ENCODE data around the gene RGSL1.

Gene RGSL1

GRCh38 chr1:182569939-182570610 lies 120.1 kb downstream of the RGSL1 start:
- TF ChIP-seq PATZ1 (CRISPR knock-in tag; IDR thresholded peaks at IDR 0.05; ENCODE audit: borderline replicate concordance) (no peak), TOX (CRISPR knock-in tag; IDR thresholded peaks at IDR 0.05; ENCODE audit: borderline replicate concordance) (no peak), OSR1 (CRISPR knock-in tag; IDR thresholded peaks at IDR 0.05) (no peak), ZC3H10 (CRISPR knock-in tag; IDR thresholded peaks at IDR 0.05) (no peak), CREB5 (CRISPR knock-in tag; IDR thresholded peaks at IDR 0.05; ENCODE audit: low read depth) (no peak), ZNF8 (CRISPR knock-in tag; IDR thresholded peaks at IDR 0.05) (no peak), ZNF565 (CRISPR knock-in tag; conservative IDR thresholded peaks at IDR 0.05; ENCODE audit: low read depth) (no peak), ZFP3 (CRISPR knock-in tag; IDR thresholded peaks at IDR 0.05) (no peak), TSHZ2 (CRISPR knock-in tag; IDR thresholded peaks at IDR 0.05) (no peak), GLIS3 (CRISPR knock-in tag; IDR thresholded peaks at IDR 0.05) (no peak), ZFP30 (CRISPR knock-in tag; IDR thresholded peaks at IDR 0.05) (no peak), ARNTL (CRISPR knock-in tag; IDR thresholded peaks at IDR 0.05; ENCODE audit: borderline replicate concordance, low read depth) (no peak), POU6F1 (CRISPR knock-in tag; IDR thresholded peaks at IDR 0.05; ENCODE audit: borderline replicate concordance, low read depth) (no peak)
- TF ChIP-seq, protein P1, sequence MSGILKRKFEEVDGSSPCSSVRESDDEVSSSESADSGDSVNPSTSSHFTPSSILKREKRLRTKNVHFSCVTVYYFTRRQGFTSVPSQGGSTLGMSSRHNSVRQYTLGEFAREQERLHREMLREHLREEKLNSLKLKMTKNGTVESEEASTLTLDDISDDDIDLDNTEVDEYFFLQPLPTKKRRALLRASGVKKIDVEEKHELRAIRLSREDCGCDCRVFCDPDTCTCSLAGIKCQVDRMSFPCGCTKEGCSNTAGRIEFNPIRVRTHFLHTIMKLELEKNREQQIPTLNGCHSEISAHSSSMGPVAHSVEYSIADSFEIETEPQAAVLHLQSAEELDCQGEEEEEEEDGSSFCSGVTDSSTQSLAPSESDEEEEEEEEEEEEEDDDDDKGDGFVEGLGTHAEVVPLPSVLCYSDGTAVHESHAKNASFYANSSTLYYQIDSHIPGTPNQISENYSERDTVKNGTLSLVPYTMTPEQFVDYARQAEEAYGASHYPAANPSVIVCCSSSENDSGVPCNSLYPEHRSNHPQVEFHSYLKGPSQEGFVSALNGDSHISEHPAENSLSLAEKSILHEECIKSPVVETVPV (CRISPR knock-in tag; IDR thresholded peaks at IDR 0.05) = no peak
- ATAC-seq = no peak

DNA sequence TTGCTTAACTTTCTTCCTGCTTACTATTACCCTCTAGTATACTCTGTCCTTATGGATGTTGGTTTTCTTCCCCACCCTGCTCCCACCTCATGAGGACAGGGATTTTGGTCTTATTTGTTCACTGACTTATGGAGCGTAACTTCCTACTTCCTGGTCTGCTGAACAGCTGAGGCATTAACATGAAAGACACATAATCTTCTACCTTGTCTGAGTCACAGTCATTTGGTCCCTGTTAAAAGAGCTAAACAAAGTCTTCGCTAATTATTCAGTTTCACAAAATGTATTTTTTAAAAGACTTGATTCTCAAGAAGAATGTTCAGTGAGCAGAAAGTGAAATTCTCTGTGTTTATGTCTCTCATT lies 120.6 kb downstream of the RGSL1 start:
- TF ChIP-seq ZNF70 (CRISPR knock-in tag; IDR thresholded peaks at IDR 0.05) (no peak), CSDC2 (CRISPR knock-in tag; IDR thresholded peaks at IDR 0.05) (no peak), ZNF8 (CRISPR knock-in tag; IDR thresholded peaks at IDR 0.05) (no peak), ZFP3 (CRISPR knock-in tag; IDR thresholded peaks at IDR 0.05) (no peak), SNAI2 (CRISPR knock-in tag; IDR thresholded peaks at IDR 0.05) (no peak), TCF4 (CRISPR knock-in tag; IDR thresholded peaks at IDR 0.05; ENCODE audit: borderline replicate concordance) (no peak)
- no peak for ATAC-seq

DNA sequence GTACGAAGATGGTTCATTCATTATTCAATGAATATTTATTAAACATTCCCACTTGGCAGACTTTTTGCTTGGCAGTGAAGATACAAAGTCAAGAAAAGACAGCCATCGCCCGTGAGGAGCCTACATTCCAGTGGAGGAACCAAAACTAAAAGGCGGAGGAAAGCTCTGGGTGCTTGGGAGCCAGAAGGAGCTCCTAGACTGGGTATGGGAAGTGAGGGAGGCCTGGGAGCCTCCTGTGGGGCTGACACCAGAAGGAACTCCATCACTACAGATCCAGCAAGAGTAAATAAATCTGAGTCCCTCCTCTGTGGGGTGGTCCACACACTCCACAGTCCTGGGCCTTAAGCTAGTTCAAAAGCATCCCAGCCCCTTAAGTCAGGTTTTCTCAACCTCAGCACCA lies 124.2 kb downstream of the RGSL1 start:
- ATAC-seq = no peak
- TF ChIP-seq PATZ1 (CRISPR knock-in tag; IDR thresholded peaks at IDR 0.05; ENCODE audit: borderline replicate concordance) = no peak
- no peak for TF ChIP-seq POU6F1 (CRISPR knock-in tag; IDR thresholded peaks at IDR 0.05; ENCODE audit: borderline replicate concordance, low read depth)
- TF ChIP-seq GLIS3 (CRISPR knock-in tag; IDR thresholded peaks at IDR 0.05) = no peak
- TF ChIP-seq ZNF8 (CRISPR knock-in tag; IDR thresholded peaks at IDR 0.05) = no peak
- TF ChIP-seq, protein P1 (CRISPR knock-in tag; IDR thresholded peaks at IDR 0.05) = no peak
- no peak for TF ChIP-seq ZNF70 (CRISPR knock-in tag; IDR thresholded peaks at IDR 0.05)
- no peak for TF ChIP-seq ZC3H10 (CRISPR knock-in tag; IDR thresholded peaks at IDR 0.05)
- no peak for TF ChIP-seq PPARA (CRISPR knock-in tag; IDR thresholded peaks at IDR 0.05; ENCODE audit: borderline replicate concordance)
- TF ChIP-seq CSDC2 (CRISPR knock-in tag; IDR thresholded peaks at IDR 0.05) = no peak
- no peak for TF ChIP-seq SNAI2 (CRISPR knock-in tag; IDR thresholded peaks at IDR 0.05)
- TF ChIP-seq ZNF565 (CRISPR knock-in tag; conservative IDR thresholded peaks at IDR 0.05; ENCODE audit: low read depth) = no peak
- TF ChIP-seq ZFP3 (CRISPR knock-in tag; IDR thresholded peaks at IDR 0.05) = no peak
- no peak for TF ChIP-seq TOX (CRISPR knock-in tag; IDR thresholded peaks at IDR 0.05; ENCODE audit: borderline replicate concordance)
- no peak for TF ChIP-seq RARB (CRISPR knock-in tag; IDR thresholded peaks at IDR 0.05)
- no peak for TF ChIP-seq ESRRG (CRISPR knock-in tag; IDR thresholded peaks at IDR 0.05)
- TF ChIP-seq BACH2 (CRISPR knock-in tag; IDR thresholded peaks at IDR 0.05; ENCODE audit: borderline replicate concordance) = no peak

Measured in SK-N-SH treated with all-trans-retinoic acid at 6 μM for 48 hours (cell line).